Duodenal mucosa (tissue), 2 donors: Measurements from ENCODE around the gene CLCN7.
"Not testable (repeated sequence)": the region's sequence is repeated elsewhere in the genome, so short reads cannot be mapped to it uniquely, and the experiment has no call there.

Source experiments
- H3K27ac ChIP-seq: one replicate; pipeline ENCODE4 v1.7.0; 2013; ENCODE audit warnings: low read depth, low read length
- H3K27me3 ChIP-seq, 2 donors: one replicate each; pipeline ENCODE4 v1.7.0; 2013; ENCODE audit warnings: low read length in 2 of 2, control low read depth in 1 of 2; ENCODE audit not compliant: insufficient read depth in 2 of 2, control insufficient read depth in 1 of 2
- H3K36me3 ChIP-seq, 2 donors: one replicate each; pipeline ENCODE4 v1.7.0; 2013; ENCODE audit warnings: low read length in 2 of 2, control low read depth in 1 of 2; ENCODE audit not compliant: insufficient read depth in 2 of 2, control insufficient read depth in 1 of 2
- H3K4me1 ChIP-seq, 2 donors: one replicate each; pipeline ENCODE4 v1.7.0; 2013; ENCODE audit warnings: low read length in 2 of 2, control low read depth in 1 of 2; ENCODE audit not compliant: insufficient read depth in 2 of 2, control insufficient read depth in 1 of 2
- H3K4me3 ChIP-seq, 2 donors: one replicate each; pipeline ENCODE4 v1.7.0; 2013; ENCODE audit warnings: low read length in 2 of 2, low read depth in 1 of 2
- H3K9ac ChIP-seq, 2 donors: one replicate each; pipeline ENCODE4 v1.7.0; 2013; ENCODE audit warnings: low read length in 2 of 2, low read depth in 1 of 2
- H3K9me3 ChIP-seq, 2 donors: one replicate each; pipeline ENCODE4 v1.7.0; 2013; ENCODE audit warnings: low read length in 2 of 2, control low read depth in 1 of 2; ENCODE audit not compliant: control insufficient read depth in 1 of 2

Gene CLCN7

GRCh38 chr16:1445518-1446203 lies 29.2 kb downstream of the CLCN7 start:
- peaks cover 0 to 29% of the 10 kb centered on the region in 2 donors for H3K36me3 ChIP-seq
- no peak overlapping the region for H3K27ac ChIP-seq
- H3K4me3 ChIP-seq = no peak overlapping the region
- H3K9me3 ChIP-seq = no peaks in the 10 kb centered on the region
- H3K27me3 ChIP-seq = no peaks in the 10 kb centered on the region
- no peak overlapping the region for H3K9ac ChIP-seq
- no peaks in the 10 kb centered on the region for H3K4me1 ChIP-seq

- Histone ChIP-seq H3K9ac (no peak overlapping the region), H3K27ac (no peak overlapping the region), H3K4me3 (no peak overlapping the region), H3K36me3 (peaks cover 0 to 29% of the 10 kb centered on the region in 2 donors), H3K4me1 (no peaks in the 10 kb centered on the region), H3K9me3 (no peaks in the 10 kb centered on the region), H3K27me3 (no peaks in the 10 kb centered on the region)
Observed at GRCh38 chr16:1444730-1445517, 29.9 kb downstream of the CLCN7 start.

- Histone ChIP-seq H3K9ac (no peak within 1 kb of the TSS), H3K27ac (no peak within 1 kb of the TSS), H3K9me3 (no peaks in the 10 kb centered on the region), H3K27me3 (no peaks in the 10 kb centered on the region), H3K4me3 (no peak within 1 kb of the TSS), H3K4me1 (no peaks in the 10 kb centered on the region), H3K36me3 (peaks cover 0 to 24% of the 10 kb centered on the region in 2 donors)
Observed at GRCh38 chr16:1443980-1444729, 30.7 kb downstream of the CLCN7 start, which contains the start of gene CCDC154. Gene CCDC154, minus strand, starts transcription at chr16:1444556. Its CDS starts 234 bp downstream, at chr16:1444322.

- Histone ChIP-seq H3K36me3 (peaks cover 0 to 18% of the 10 kb centered on the region in 2 donors), H3K9ac (no peak overlapping the region), H3K27ac (no peak overlapping the region)
Observed at GRCh38 chr16:1443403-1443973, 31.3 kb downstream of the CLCN7 start.

GRCh38 chr16:1442697-1443096 lies 32.1 kb downstream of the CLCN7 start:
- Histone ChIP-seq H3K9ac (no peak overlapping the region), H3K9me3 (no peaks in the 10 kb centered on the region), H3K27ac (no peak overlapping the region), H3K4me3 (no peak overlapping the region), H3K4me1 (no peaks in the 10 kb centered on the region), H3K27me3 (no peaks in the 10 kb centered on the region), H3K36me3 (peaks cover 0 to 14% of the 10 kb centered on the region in 2 donors)

More at GRCh38 chr16:1443403-1443973, 31.3 kb downstream of the CLCN7 start:
- Histone ChIP-seq H3K27me3 (no peaks in the 10 kb centered on the region), H3K9me3 (no peaks in the 10 kb centered on the region), H3K4me3 (no peak overlapping the region), H3K4me1 (no peaks in the 10 kb centered on the region)

- Histone ChIP-seq H3K4me1 (no peaks in the 10 kb centered on the region), H3K9ac (no peak overlapping the region), H3K27ac (no peak overlapping the region), H3K9me3 (no peaks in the 10 kb centered on the region), H3K4me3 (no peak overlapping the region), H3K27me3 (no peaks in the 10 kb centered on the region), H3K36me3 (peaks cover 0 to 7% of the 10 kb centered on the region in 2 donors)
Observed at GRCh38 chr16:1441391-1441829, 33.4 kb downstream of the CLCN7 start.

- not testable (repeated sequence) for H3K4me1 ChIP-seq, H3K27ac ChIP-seq, H3K27me3 ChIP-seq, H3K9me3 ChIP-seq, H3K9ac ChIP-seq, H3K36me3 ChIP-seq, H3K4me3 ChIP-seq
Observed at GRCh38 chr16:1439699-1440074, 35.1 kb downstream of the CLCN7 start.

GRCh38 chr16:1439058-1439698 lies 35.6 kb downstream of the CLCN7 start:
- Histone ChIP-seq H3K27me3 (no peaks in the 10 kb centered on the region), H3K4me1 (no peaks in the 10 kb centered on the region), H3K27ac (no peak overlapping the region), H3K9ac (no peak overlapping the region), H3K9me3 (no peaks in the 10 kb centered on the region), H3K4me3 (no peak overlapping the region), H3K36me3 (no peaks in the 10 kb centered on the region)

- Histone ChIP-seq H3K27ac (no peak overlapping the region), H3K9me3 (no peaks in the 10 kb centered on the region), H3K9ac (no peak overlapping the region), H3K4me3 (no peak overlapping the region), H3K36me3 (no peaks in the 10 kb centered on the region), H3K4me1 (no peaks in the 10 kb centered on the region), H3K27me3 (no peaks in the 10 kb centered on the region)
Observed at GRCh38 chr16:1438229-1439057, 36.4 kb downstream of the CLCN7 start.
